HG03521 (cell line): ENCODE data around the gene HPGDS.
"Not testable (repeated sequence)": the region's sequence is repeated elsewhere in the genome, so short reads cannot be mapped to it uniquely, and the experiment has no call there.

Experiments used
- ATAC-seq: cut with Tn5 transposase; IDR thresholded peaks from one replicate; pipeline ENCODE4 v1.9.1; 2021; ENCODE audit warnings: mild to moderate bottlenecking, moderate library complexity; ENCODE audit not compliant: unreplicated experiment

Gene HPGDS

GRCh38 chr4:94332983-94333590 is 9.5 kb downstream of the HPGDS start:
- no peak for ATAC-seq

GRCh38 chr4:94329933-94330332 is 12.7 kb downstream of the HPGDS start:
- no peak for ATAC-seq

DNA sequence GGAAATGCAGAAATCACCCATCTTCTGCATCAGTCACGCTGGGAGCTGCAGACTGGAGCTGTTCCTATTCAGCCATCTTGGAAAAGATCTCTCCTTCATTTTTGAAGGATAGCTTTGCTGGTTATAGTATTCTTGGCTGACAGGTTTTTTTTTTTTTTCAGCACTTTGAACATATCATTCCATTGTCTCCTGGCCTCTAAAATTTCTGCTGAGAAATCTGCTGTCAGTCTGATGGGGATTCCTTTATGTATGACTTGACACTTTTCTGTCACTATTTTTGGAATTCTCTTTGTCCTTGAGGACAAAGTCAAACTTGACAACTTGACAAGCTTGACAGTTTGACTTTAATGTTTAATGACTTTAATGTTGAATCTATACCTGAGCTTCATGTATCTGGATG is 16.8 kb downstream of the HPGDS start:
- no peak for ATAC-seq

DNA sequence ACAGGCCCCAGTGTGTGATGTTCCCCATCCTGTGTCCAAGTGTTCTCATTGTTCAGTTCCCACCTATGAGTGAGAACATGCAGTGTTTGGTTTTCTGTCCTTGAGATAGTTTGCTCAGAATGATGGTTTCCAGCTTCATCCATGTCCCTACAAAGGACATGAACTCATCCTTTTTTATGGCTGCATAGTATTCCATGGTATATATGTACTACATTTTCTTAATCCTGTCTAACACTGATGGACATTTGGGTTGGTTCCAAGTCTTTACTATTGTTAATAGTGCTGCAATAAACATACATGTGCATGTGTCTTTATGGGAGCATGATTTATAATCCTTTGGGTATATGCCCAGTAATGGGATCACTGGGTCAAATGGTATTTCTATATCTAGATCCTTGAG is 22.7 kb downstream of the HPGDS start:
- not testable (repeated sequence) for ATAC-seq

DNA sequence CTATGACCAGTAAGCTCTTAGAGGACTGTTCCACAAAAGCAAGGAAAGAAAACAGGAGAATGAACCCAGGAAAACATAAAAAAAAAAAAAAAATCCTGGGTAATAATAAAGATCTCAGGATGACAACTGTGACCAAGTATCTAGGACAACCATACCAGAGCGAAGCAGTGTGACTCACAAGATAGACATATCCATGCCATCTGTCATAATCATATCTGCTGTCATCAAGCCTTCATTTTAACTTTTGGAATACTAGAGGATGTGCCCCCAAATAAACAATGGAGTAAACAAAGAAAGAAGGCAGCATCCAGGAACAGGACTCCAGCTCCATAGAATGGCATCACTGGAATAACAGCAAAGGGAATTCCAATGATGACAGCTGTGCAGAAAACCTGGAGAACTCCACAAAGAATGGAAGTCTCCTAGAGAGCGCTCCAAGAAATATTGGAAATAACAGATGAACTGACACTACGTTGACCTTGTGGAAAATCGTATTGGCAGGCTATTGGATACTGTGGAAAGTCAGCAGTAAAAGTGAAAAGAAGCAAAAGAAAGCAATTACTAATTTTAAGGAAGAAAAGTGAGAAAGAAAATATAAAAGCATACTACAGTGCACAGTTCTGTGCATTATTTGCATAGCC is 35.3 kb downstream of the HPGDS start:
- no peak for ATAC-seq

DNA sequence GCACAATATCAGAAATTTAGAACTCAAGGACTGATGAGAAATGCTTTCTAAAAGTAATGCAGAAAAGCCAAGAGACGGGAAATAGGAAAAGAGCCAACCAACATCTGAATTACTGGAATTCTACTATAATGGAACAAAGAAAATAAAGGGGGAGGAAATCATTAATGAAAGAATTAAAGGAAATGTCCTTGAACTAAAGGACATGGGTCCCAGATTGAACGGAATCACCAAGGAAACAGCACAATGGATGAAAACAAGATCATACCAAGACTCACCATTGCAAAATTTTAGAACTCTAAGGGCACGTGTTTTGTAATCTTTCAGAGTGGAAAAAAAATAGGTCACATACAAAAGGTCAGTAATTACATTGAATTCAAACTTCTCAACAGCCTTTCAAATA is 35.9 kb downstream of the HPGDS start:
- no peak for ATAC-seq

DNA sequence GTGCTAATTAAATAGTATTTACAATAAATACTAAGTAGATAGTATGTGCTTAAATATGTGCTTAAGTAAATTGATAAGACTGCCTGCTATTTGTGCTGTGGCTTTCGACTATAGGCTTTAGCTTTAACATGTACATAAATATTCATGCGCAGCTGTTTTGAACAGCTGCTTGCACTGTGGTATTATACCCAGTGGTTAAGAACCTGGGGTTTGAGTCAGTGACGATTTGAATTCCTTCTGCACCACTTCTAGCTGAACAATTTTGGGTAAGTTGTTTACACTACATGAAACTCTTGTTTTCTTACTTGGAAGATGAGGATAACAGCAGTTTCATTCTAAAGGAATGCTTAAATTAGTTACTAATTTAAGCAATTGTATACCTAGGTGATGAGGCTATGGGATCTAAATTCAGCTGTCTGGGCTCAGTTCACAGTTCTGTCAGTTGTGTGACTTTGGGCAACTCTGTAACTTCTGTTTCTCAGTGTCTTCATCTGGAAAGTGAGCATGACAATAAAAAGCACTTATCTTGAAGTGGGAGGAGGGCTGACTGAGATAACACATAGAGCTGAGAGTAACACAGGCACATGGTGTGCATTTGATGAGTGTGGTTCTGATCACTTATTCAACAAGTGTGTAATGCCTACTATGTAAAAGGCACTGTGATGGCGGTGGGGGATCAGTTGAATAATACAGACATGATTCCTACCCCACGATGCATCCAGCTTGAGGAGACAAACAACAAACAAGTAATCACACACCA is 37.0 kb downstream of the HPGDS start:
- ATAC-seq = no peak

GRCh38 chr4:94304365-94304971 is 38.2 kb downstream of the HPGDS start:
- ATAC-seq = no peak

DNA sequence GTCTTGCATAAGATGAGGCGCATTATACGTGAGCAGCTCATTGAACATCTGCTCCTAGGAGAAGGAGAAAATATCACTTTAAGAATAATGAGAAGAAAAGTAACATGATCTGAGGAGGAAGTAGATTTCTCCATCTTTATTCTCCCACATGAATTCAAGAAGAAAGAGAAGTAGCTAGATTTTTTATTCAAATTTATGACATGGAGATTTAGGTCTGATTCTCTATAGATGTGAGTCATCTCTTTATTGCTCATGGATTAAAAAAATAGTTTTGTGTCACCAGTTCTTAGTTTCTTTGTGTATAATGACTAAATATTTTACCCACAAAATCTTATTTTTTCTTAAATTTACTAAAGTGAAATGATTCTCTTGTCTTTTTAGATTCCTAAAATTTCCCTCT is 40.4 kb downstream of the HPGDS start:
- no peak for ATAC-seq

GRCh38 chr4:94298725-94299252 is 43.8 kb downstream of the HPGDS start:
- ATAC-seq = no peak

DNA sequence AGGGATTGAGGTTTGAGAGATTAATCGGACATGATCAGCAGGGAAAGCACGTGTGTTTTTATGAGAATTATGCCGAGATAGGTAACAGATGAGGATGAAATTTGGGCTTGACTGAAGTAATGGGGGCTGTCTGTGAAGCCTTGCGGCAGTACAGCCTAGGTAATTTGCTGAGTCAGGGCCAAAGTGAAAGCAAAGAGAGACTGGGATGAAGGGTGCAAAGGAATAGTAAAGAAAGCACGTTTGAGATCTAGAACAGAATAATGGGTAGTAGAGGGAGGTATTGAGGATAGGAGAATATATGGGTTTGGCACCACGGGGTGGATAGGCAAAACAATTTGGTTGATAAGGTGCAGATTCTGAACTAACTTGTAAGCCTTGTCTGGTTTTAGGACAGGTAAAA is 47.2 kb downstream of the HPGDS start:
- not testable (repeated sequence) for ATAC-seq

- ATAC-seq = not testable (repeated sequence)
These were observed 48.7 kb downstream of the HPGDS start for GRCh38 chr4:94293981-94294380.

- no peak for ATAC-seq
These were observed 52.4 kb downstream of the HPGDS start for GRCh38 chr4:94290245-94290644.

- ATAC-seq = no peak
These were observed 57.0 kb downstream of the HPGDS start for GRCh38 chr4:94285666-94286065.

DNA sequence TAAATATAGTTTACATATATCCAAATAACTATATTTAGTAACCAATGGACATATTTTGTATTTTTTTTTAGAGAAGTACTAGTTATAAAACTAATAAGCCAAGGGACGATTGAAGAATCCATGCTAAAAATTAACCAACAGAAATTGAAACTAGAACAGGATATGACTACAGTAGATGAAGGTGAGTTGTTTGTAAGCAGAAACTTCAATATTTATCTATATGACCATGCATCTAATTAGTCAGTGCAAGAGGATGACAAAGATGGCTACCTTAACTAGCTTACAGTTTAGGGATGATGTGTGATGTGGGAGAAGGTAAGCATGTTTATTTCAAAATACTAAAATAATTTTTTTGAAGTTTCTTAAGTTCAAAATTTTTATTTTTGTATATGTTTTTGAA is 57.7 kb downstream of the HPGDS start:
- no peak for ATAC-seq

- no peak for ATAC-seq
These were observed 63.9 kb downstream of the HPGDS start for GRCh38 chr4:94278781-94279180.

DNA sequence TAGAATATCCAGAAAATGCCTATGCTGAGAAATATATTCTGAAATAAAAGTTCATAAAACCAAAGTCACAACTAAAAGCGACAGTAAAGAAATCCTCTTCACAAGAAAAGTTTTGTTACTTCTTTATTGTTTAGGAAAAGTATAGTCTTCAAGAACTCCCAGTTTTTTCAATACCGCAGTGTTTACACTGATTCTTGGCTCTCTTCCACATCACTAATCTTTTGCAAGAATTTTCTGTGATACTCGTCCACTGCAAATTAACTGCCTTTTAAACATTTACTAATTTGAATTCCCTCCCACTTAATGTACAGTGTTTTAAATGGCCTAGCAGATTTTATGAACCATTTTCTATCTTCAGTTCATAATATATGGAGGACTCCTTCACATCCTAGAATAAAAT is 65.1 kb downstream of the HPGDS start:
- no peak for ATAC-seq

DNA sequence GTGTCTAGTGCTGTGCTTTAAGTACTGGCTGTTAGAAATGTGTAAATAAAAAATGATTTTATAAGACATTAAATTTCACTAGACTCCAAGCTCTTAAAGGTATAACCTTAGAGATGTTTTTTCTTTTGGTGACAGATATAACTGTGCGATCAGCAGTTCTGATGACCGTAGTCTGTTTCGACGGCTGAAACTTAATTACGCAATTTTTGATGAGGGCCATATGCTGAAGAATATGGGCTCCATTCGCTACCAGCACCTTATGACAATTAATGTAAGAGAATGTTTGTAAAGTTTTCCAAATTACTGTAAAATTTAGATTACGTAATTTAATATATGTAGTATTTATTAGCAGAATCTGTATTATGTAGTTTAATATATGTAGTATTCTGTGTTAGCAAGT is 66.4 kb downstream of the HPGDS start:
- ATAC-seq = no peak

DNA sequence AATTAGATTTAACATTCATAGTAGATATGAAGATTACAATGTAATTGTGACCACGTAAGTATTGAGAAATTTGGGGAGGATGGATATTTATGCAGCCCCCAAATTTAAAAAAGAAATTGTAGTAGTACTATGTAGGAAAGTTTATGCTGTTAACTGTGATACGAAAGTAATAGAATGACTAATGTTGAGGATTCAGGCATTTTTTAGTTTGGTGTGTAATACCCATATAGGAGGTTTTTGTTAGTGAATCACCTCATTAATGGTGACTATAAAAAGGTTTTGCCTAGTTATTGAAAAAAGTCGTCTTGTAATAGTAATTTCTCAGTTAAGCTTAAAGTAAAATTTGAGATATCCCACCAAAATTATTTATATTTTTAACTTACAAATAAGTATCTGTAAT is 67.7 kb downstream of the HPGDS start:
- ATAC-seq = no peak

DNA sequence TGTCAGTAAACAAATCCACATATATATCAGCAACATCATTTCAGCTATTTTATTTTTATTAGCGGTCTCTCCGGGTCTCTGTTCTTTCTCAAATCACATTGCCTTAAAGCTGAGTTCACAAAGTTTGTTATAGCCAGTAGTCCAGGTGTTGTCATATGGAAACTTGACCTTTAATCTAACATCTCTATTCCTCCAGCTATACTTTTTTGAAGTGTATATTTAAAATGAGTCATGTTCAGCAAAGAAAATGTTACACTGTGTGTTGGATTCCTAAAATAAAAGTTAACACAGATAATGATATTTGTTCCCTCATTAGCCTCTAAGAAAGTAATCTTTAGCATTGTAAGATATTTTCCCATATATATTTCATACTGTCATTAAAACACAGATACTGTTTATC is 71.4 kb downstream of the HPGDS start:
- ATAC-seq = no peak

DNA sequence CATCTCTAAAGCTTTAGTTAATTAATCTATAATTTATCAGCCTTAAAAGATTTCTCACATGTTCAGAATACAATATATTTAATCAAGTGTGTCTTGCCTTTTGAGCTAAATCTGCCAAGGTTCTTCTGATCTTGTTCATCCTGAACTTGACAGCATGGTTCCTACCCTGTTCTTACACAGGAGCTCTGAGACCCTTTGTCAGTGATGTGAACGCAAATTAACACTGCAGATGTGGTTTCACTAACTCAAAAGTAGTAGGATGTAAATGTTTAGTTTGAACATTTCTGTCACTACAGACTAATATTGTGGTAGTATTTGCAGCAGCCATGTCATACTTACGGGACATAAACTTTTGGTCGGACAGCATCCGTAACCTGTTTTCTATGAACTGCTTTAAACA is 75.6 kb downstream of the HPGDS start:
- ATAC-seq = no peak
